ENCODE results near the gene RASAL2.
"Not testable (repeated sequence)": the region's sequence is repeated elsewhere in the genome, so short reads cannot be mapped to it uniquely, and the experiment has no call there.

GRCh38 chr1:178320280-178320982, 226.5 kb downstream of the RASAL2 start:
- TF ChIP-seq CTCF, POLR2A (IDR thresholded peaks at IDR 0.05): not testable (repeated sequence)
